Ishikawa (cell line): Measurements from ENCODE around the gene USP33.

Source experiments
- FOXM1 ChIP-seq: IDR thresholded peaks from 2 replicates; pipeline ENCODE4 v1.6.1; 2012; ENCODE audit warnings: low read depth, borderline replicate concordance
- REST ChIP-seq: IDR thresholded peaks from 2 replicates; pipeline ENCODE4 v1.6.1; 2012; ENCODE audit warnings: low read depth, mild to moderate bottlenecking
- TAF1 ChIP-seq: IDR thresholded peaks from 2 replicates; pipeline ENCODE4 v1.6.1; 2012; ENCODE audit warnings: low read depth, mild to moderate bottlenecking

DNA sequence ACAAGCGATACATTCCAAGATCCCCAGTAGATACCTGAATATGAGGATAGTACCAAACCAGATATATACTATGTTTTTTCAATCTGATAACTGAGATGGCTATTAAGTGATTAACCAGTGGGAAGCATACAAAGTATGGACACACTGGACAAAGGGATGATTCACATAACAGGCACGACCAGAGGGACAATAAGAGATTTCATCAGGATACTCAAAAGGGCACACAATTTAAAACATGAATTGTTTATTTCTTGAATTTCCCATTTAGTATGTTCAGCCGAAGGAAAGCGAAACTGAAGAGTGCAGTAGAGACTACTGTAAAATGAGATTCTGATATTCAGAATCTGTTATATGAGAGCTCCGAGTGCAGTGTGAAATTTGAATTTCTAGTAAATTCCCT is 87.8 kb downstream of the USP33 start:
- TF ChIP-seq TAF1, result no peak
- no peak for TF ChIP-seq FOXM1
- no peak for TF ChIP-seq REST
